HepG2 (cell line): ENCODE measurements around the gene HTN3. TPM values are rescaled to one million over a fixed set of nuclear protein-coding genes. Genes with fewer than 3 reads are reported as not detected.

Source experiments
- ATAC-seq: fragments of 200-7000 bp; cut with Tn5 transposase; 3 replicates; pipeline ENCODE4 v1.9.1; 2020; ENCODE audit warnings: mild to moderate bottlenecking, moderate library complexity
- BruUV-seq: library from RNA; stranded (reverse); fragments of 400-500 nt; replicated peaks from 2 replicates; lab custom pipeline; 2021; lab: Mats Ljungman, UMichigan
- CTCF ChIA-PET: fragments of 300-600 bp; formaldehyde crosslinking; extraction: SDS; loops from one replicate; lab custom pipeline; 2021; ENCODE audit warnings: low total read pairs, inconsistent platforms, low intra/inter-chr PET ratio; lab: Yijun Ruan, JAX
- POLR2A ChIA-PET: fragments of 350-600 bp; sonication (Branson Sonifier 250); formaldehyde crosslinking; loops from one replicate; lab custom pipeline; 2020; ENCODE audit warnings: antibody characterized with exemption, inconsistent platforms; lab: Yijun Ruan, JAX
- DNase-seq: peaks from one replicate; pipeline ENCODE4 v3.0.0-alpha.2; 2015; ENCODE audit warnings: low spot score
- FAIRE-seq: peaks from 3 replicates; lab custom pipeline; 2011; peaks lifted over from hg19 to GRCh38; lab: Jason Lieb, UNC
- H2AFZ ChIP-seq: one replicate; pipeline ENCODE4 v1.6.1; 2011; ENCODE audit warnings: low read length, inconsistent platforms
- H3K27ac ChIP-seq: fragments of 300-600 bp; 3 replicates; pipeline ENCODE4 v1.8.0; 2011; ENCODE audit warnings: mixed run types, mild to moderate bottlenecking, mixed read lengths, low read length, inconsistent platforms; ENCODE audit not compliant: insufficient read depth; ENCODE audit errors: extremely low read length
- H3K27me3 ChIP-seq, 2 experiments: fragments of 200-600 bp in 1 of 2; 2 replicates in 1 of 2; 3 replicates in 1 of 2; pipeline versions ENCODE4 v1.6.0 to v1.8.0; 2011; ENCODE audit warnings: low read length in 2 of 2, mild to moderate bottlenecking in 2 of 2, moderate library complexity in 2 of 2, inconsistent platforms in 1 of 2; ENCODE audit not compliant: insufficient read depth in 2 of 2, control insufficient read depth in 1 of 2
- H3K36me3 ChIP-seq, 2 experiments: fragments of 200-600 bp in 1 of 2; replicated peaks in 1 of 2; 2 replicates in 1 of 2; 3 replicates in 1 of 2; pipeline versions ENCODE4 v1.5.1 to v1.8.0; 2011; ENCODE audit warnings: low read length in 2 of 2, inconsistent platforms in 1 of 2; ENCODE audit not compliant: insufficient read depth in 2 of 2, control insufficient read depth in 1 of 2
- H3K4me1 ChIP-seq: 2 replicates; pipeline ENCODE4 v1.5.1; 2012; ENCODE audit warnings: low read length, inconsistent platforms; ENCODE audit not compliant: insufficient read depth
- H3K4me2 ChIP-seq: 2 replicates; pipeline ENCODE4 v1.6.0; 2011; ENCODE audit warnings: low read depth, low read length, inconsistent platforms
- H3K4me3 ChIP-seq, 3 experiments: fragments of 200-600 bp in 1 of 3; sonication (generic), shearing (Covaris generic) in 1 of 3; replicated peaks in 1 of 3; 2 replicates each; pipeline ENCODE4 v1.5.1; 2011 to 2016; ENCODE audit warnings: low read length in 3 of 3, inconsistent platforms in 2 of 3, low read depth in 2 of 3, mild to moderate bottlenecking in 2 of 3, control low read depth in 1 of 3, mixed read lengths in 1 of 3; ENCODE audit not compliant: insufficient read depth in 1 of 3
- H3K79me2 ChIP-seq: one replicate; pipeline ENCODE4 v1.6.1; 2011; ENCODE audit warnings: low read length, inconsistent platforms; ENCODE audit not compliant: insufficient read depth
- H3K9ac ChIP-seq: 2 replicates; pipeline ENCODE4 v1.6.0; 2011; ENCODE audit warnings: mild to moderate bottlenecking, low read depth, low read length, inconsistent platforms; ENCODE audit not compliant: insufficient read depth
- H3K9me3 ChIP-seq: 2 replicates; pipeline ENCODE4 v1.5.1; 2012; ENCODE audit warnings: mild to moderate bottlenecking, low read length
- H4K20me1 ChIP-seq: 2 replicates; pipeline ENCODE4 v1.6.0; 2011; ENCODE audit warnings: inconsistent platforms, mild to moderate bottlenecking, low read length, moderate library complexity; ENCODE audit not compliant: insufficient read depth
- ARNT ChIP-seq: fragments of 450-650 bp; IDR thresholded peaks from 2 replicates; pipeline ENCODE4 v1.6.1; 2017
- LCORL ChIP-seq, 2 experiments: fragments of 450-650 bp in 1 of 2; sonication (generic) in 1 of 2; formaldehyde crosslinking in 1 of 2; IDR thresholded peaks; 2 replicates each; pipeline versions ENCODE4 v1.5.0 to v1.6.1; 2017 to 2020; ENCODE audit warnings: antibody characterized with exemption in 1 of 2, missing genetic modification reagents in 1 of 2
- NCOA1 ChIP-seq: sonication (generic); formaldehyde crosslinking; IDR thresholded peaks from 2 replicates; pipeline ENCODE4 v1.9.0; 2021; ENCODE audit warnings: missing genetic modification reagents
- ONECUT2 ChIP-seq: sonication (generic); formaldehyde crosslinking; IDR thresholded peaks from 2 replicates; pipeline ENCODE4 v1.4.0; 2020; ENCODE audit warnings: missing genetic modification reagents
- SRSF9 ChIP-seq: fragments of 200-400 bp; formaldehyde crosslinking; IDR thresholded peaks from 2 replicates; pipeline ENCODE4 v1.6.1; 2018; ENCODE audit warnings: borderline replicate concordance, mild to moderate bottlenecking, low read depth, low read length; ENCODE audit not compliant: insufficient read depth, poor library complexity, severe bottlenecking
- ZFY ChIP-seq: sonication (generic); formaldehyde crosslinking; IDR thresholded peaks from 2 replicates; pipeline ENCODE4 v1.4.0; 2020; ENCODE audit warnings: missing genetic modification reagents
- WGBS: methylation state at CpG from one replicate; pipeline ENCODE4 v1.1.6; 2017; ENCODE audit warnings: low lambda C conversion rate; 5-methylcytosine and 5-hydroxymethylcytosine counted together
- in situ Hi-C: cut with HindIII; loops from 2 replicates; pipeline ENCODE4 v1.10.0; 2017; ENCODE audit warnings: low pct_unique_long_range_greater_than_20kb; ENCODE audit not compliant: extremely low pct_ligation_motif_present
- intact Hi-C: fragments of 100-400 bp; cut with micrococcal nuclease; formaldehyde crosslinking; loops from one replicate; pipeline ENCODE4 v1.10.0; 2022; ENCODE audit not compliant: unreplicated experiment
- polyA plus RNA-seq, 8 experiments: library from polyadenylated mRNA; depleted of rRNA in 3 of 8; stranded (reverse) in 7 of 8; unstranded in 1 of 8; fragments of >200 nt; fragmentation: Illumina TruSeq in 4 of 8; extraction: Trizol in 4 of 8; gene quantifications; 2 replicates each; pipeline versions ENCODE4 v1.2.1 to v1.2.3, GENCODE V29; 2011 to 2016; ENCODE audit warnings: low read depth in 4 of 8, missing spikeins in 1 of 8, mixed read lengths in 1 of 8; ENCODE audit not compliant: insufficient read depth in 1 of 8
- total RNA-seq, 5 experiments: library from RNA; depleted of rRNA; stranded (reverse); fragments of >200 nt; fragmentation: Illumina TruSeq; extraction: Trizol; gene quantifications; 2 replicates each; pipeline ENCODE4 v1.2.3, GENCODE V29; 2016; ENCODE audit warnings: low read depth in 1 of 5
- TF ChIP-seq, protein P1 (sequence below): sonication (generic); formaldehyde crosslinking; IDR thresholded peaks from 2 replicates; pipeline ENCODE4 v1.4.0; 2020; ENCODE audit warnings: missing genetic modification reagents, borderline replicate concordance
- TF ChIP-seq, protein P2 (sequence below): sonication (generic); formaldehyde crosslinking; IDR thresholded peaks from 2 replicates; pipeline ENCODE4 v1.4.0; 2020; ENCODE audit warnings: mild to moderate bottlenecking, missing genetic modification reagents

The HTN3 gene
- total and polyA plus RNA-seq, 2 of the 13 experiments (the other 11 are each of a cell fraction or from before 2014, with no cell fraction given) = not detected

DNA sequence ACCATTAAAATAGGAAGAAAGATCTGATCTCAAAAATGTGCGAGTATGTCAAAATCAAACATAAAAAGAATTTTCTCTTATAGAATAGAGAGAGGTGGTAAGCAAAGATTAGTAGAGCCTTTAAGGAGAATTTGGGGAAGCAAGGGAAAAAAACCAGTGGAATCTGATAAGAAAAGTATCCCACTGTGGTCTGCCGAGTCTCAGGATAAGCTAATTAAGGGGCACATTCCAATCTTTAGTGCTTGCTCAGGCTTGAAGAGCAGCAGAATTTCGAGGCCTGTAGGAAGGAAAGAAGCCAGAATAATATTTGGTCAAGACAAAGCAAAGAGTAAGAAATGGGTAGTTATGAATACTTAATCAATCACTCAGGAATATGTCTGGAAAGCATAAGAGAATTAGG, 19.5 kb upstream of the HTN3 start:
- in situ Hi-C loops (no loop called here), intact Hi-C loops (no loop called here)
- no TSS peak for BruUV-seq
- FAIRE-seq = no peak
- no peaks in the 10 kb centered on the region for H3K79me2 ChIP-seq
- no peaks in the 10 kb centered on the region for H3K27me3 ChIP-seq
- ChIA-PET POLR2A (no interaction called here), CTCF (no interaction called here)
- no peaks in the 10 kb centered on the region for H3K36me3 ChIP-seq
- no peaks in the 10 kb centered on the region for H4K20me1 ChIP-seq
- H3K9me3 ChIP-seq = peaks cover 4% of the 10 kb centered on the region; the same call in 1 of the 2 replicates
- WGBS = 44% methylated on average over 3 of the region's 3 CpGs
- H2AFZ ChIP-seq = no peak overlapping the region
- no peak overlapping the region for H3K27ac ChIP-seq
- ATAC-seq = no peak
- no peak for DNase-seq
- H3K9ac ChIP-seq = no peak overlapping the region
- H3K4me2 ChIP-seq = no peak overlapping the region
- peaks cover 9% of the 10 kb centered on the region; the same call in 1 of the 2 replicates for H3K4me1 ChIP-seq
- no peak overlapping the region for H3K4me3 ChIP-seq
- TF ChIP-seq, protein P1, sequence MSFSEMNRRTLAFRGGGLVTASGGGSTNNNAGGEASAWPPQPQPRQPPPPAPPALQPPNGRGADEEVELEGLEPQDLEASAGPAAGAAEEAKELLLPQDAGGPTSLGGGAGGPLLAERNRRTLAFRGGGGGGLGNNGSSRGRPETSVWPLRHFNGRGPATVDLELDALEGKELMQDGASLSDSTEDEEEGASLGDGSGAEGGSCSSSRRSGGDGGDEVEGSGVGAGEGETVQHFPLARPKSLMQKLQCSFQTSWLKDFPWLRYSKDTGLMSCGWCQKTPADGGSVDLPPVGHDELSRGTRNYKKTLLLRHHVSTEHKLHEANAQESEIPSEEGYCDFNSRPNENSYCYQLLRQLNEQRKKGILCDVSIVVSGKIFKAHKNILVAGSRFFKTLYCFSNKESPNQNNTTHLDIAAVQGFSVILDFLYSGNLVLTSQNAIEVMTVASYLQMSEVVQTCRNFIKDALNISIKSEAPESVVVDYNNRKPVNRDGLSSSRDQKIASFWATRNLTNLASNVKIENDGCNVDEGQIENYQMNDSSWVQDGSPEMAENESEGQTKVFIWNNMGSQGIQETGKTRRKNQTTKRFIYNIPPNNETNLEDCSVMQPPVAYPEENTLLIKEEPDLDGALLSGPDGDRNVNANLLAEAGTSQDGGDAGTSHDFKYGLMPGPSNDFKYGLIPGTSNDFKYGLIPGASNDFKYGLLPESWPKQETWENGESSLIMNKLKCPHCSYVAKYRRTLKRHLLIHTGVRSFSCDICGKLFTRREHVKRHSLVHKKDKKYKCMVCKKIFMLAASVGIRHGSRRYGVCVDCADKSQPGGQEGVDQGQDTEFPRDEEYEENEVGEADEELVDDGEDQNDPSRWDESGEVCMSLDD (CRISPR knock-in tag) = no peak
- TF ChIP-seq LCORL (IDR thresholded peaks at IDR 0.05) = no peak
- no peak for TF ChIP-seq LCORL (CRISPR knock-in tag; IDR thresholded peaks at IDR 0.05)
- no peak for TF ChIP-seq SRSF9
- TF ChIP-seq, protein P2, sequence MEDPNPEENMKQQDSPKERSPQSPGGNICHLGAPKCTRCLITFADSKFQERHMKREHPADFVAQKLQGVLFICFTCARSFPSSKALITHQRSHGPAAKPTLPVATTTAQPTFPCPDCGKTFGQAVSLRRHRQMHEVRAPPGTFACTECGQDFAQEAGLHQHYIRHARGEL (CRISPR knock-in tag) = no peak
- TF ChIP-seq NCOA1 = no peak
- TF ChIP-seq ZFY = no peak
- no peak for TF ChIP-seq ARNT
- no peak for TF ChIP-seq ONECUT2
